Measurements from ENCODE around the gene PLCB4.

PLCB4 gene

GRCh38 chr20:9293145-9293544 is 224.3 kb downstream of the PLCB4 start:
- TF ChIP-seq POLR2AphosphoS5 (IDR thresholded peaks at IDR 0.05; ENCODE audit: low read depth, low read length) = no peak
- TF ChIP-seq POLR2A (IDR thresholded peaks at IDR 0.05; ENCODE audit: low read depth, low read length) = no peak
- no peak for TF ChIP-seq TAF1 (IDR thresholded peaks at IDR 0.05; ENCODE audit: borderline replicate concordance, low read depth, low read length)
- FAIRE-seq (no peak), DNase-seq (ENCODE audit: insufficient read length) (no peak)

DNA sequence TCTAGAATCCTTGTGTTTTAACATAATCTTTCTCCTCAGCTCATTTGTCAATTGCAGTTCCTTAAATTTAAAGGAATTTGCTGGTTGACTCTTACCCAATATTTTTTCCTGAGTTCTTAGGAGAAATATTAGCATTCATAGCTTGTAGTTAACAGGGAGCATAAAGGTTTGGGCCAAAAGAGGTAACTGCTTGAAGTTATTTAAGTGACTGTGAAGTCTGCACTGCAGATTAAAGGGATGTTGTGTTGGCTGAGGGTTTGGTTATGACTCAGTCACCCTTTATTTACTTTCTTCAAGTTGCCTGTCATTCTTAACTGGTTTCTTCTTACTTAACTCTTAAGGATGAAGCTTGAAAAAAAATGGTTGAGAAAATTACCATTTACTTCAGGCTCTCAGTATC is 225.2 kb downstream of the PLCB4 start:
- FAIRE-seq (no peak), DNase-seq (ENCODE audit: insufficient read length) (no peak)
- TF ChIP-seq POLR2AphosphoS5 (IDR thresholded peaks at IDR 0.05; ENCODE audit: low read depth, low read length) (no peak), TAF1 (IDR thresholded peaks at IDR 0.05; ENCODE audit: borderline replicate concordance, low read depth, low read length) (no peak), POLR2A (IDR thresholded peaks at IDR 0.05; ENCODE audit: low read depth, low read length) (no peak)

DNA sequence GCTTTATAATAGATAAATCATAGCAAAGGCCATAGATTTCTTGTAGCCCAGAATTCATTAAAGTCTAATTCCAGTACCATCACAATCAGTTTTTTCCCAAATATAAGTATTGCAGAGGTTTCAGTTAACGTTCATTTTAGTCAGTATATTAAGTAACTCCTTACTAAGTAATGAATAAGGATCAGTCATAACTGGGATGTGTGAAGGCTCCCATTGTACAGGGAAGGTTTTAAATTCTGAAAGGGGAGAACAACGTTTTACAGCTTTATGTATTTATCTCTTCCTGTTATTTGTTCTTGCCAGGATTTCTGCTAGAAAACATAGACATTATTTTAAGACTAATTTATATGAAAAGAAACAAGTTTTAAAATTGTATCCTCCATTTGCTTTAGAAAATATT is 230.0 kb downstream of the PLCB4 start:
- TF ChIP-seq TAF1 (IDR thresholded peaks at IDR 0.05; ENCODE audit: borderline replicate concordance, low read depth, low read length) (no peak), POLR2A (IDR thresholded peaks at IDR 0.05; ENCODE audit: low read depth, low read length) (no peak), POLR2AphosphoS5 (IDR thresholded peaks at IDR 0.05; ENCODE audit: low read depth, low read length) (no peak)
- no peak for FAIRE-seq
- no peak for DNase-seq (ENCODE audit: insufficient read length)

DNA sequence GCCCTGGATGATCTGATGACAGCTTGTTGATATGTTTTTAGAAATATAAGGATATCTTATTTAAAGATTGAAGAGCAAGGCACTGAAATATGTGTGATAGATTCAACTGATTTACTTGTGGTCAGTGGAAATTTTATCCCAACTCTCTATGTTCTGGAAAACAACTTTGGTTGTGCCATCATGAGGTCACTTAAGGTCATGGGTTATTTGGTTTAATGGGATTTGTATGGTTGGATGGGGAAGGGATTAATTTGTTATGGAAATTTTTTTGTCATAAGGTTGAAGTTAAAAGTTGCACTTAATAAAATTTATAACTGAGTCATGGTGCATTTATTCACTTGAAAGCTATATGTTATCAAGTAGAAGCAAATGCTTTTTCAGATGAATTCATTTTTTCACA is 231.2 kb downstream of the PLCB4 start:
- FAIRE-seq (no peak), DNase-seq (ENCODE audit: insufficient read length) (no peak)
- no peak for TF ChIP-seq POLR2AphosphoS5 (IDR thresholded peaks at IDR 0.05; ENCODE audit: low read depth, low read length)
- TF ChIP-seq POLR2A (IDR thresholded peaks at IDR 0.05; ENCODE audit: low read depth, low read length) = no peak
- TF ChIP-seq TAF1 (IDR thresholded peaks at IDR 0.05; ENCODE audit: borderline replicate concordance, low read depth, low read length) = no peak

GRCh38 chr20:9300534-9300933 is 231.6 kb downstream of the PLCB4 start:
- FAIRE-seq = no peak
- DNase-seq (ENCODE audit: insufficient read length) = no peak
- TF ChIP-seq POLR2AphosphoS5 (IDR thresholded peaks at IDR 0.05; ENCODE audit: low read depth, low read length) (no peak), POLR2A (IDR thresholded peaks at IDR 0.05; ENCODE audit: low read depth, low read length) (no peak), TAF1 (IDR thresholded peaks at IDR 0.05; ENCODE audit: borderline replicate concordance, low read depth, low read length) (no peak)

DNA sequence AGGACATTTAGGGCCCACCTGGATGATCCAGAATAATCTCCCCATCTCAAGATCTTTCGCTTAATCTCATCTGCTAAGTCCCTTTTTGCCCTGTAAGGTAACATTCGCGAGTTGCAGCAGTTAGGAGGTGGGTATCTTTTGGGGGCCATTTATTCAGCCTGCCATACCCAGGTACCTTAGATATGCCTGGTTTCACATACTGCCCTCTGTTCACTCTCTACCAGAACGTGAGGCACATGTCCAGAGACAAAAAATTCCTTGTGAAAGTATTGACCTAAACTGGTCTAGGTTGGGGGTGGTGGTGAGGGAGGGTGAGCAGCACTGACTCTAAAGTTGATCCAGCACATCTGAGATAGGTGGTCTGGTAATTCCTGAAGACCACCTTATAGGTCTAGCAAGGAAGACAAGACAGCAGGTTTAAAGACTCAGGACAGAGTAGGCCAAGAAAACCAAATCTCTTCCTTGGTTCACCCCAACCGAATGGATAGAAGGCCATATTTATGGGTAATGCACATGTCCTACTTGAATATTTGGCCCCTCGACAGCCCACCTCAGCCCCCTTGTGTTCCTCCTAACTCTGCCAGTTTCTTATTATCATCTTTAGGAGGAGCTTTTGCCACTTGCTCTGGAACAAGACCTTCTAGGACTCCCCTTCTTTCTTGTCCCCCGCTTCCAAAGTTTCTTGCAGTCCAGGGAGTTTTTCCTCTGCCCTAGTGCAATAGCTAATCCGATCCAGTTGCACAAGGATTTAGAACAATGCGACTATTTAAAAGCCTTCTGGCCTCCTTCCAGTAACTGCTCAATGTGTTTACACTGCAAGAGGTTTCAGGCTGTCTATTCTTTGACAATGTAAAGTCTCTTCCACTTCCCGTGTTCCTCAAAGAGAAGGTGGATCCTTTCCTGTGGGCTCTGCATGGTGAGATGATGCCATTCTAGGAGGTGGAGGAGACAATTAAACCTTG is 232.5 kb downstream of the PLCB4 start:
- DNase-seq (ENCODE audit: insufficient read length) (no peak), FAIRE-seq (no peak)
- TF ChIP-seq POLR2AphosphoS5 (IDR thresholded peaks at IDR 0.05; ENCODE audit: low read depth, low read length) (no peak), TAF1 (IDR thresholded peaks at IDR 0.05; ENCODE audit: borderline replicate concordance, low read depth, low read length) (no peak), POLR2A (IDR thresholded peaks at IDR 0.05; ENCODE audit: low read depth, low read length) (no peak)

- FAIRE-seq = no peak
- no peak for DNase-seq (ENCODE audit: insufficient read length)
- TF ChIP-seq TAF1 (IDR thresholded peaks at IDR 0.05; ENCODE audit: borderline replicate concordance, low read depth, low read length) = no peak
- TF ChIP-seq POLR2A (IDR thresholded peaks at IDR 0.05; ENCODE audit: low read depth, low read length) = no peak
- no peak for TF ChIP-seq POLR2AphosphoS5 (IDR thresholded peaks at IDR 0.05; ENCODE audit: low read depth, low read length)
These were observed 233.2 kb downstream of the PLCB4 start for GRCh38 chr20:9302091-9302462.

- TF ChIP-seq POLR2A (IDR thresholded peaks at IDR 0.05; ENCODE audit: low read depth, low read length) = no peak
- no peak for TF ChIP-seq POLR2AphosphoS5 (IDR thresholded peaks at IDR 0.05; ENCODE audit: low read depth, low read length)
- TF ChIP-seq TAF1 (IDR thresholded peaks at IDR 0.05; ENCODE audit: borderline replicate concordance, low read depth, low read length) = no peak
- FAIRE-seq = no peak
- DNase-seq (ENCODE audit: insufficient read length) = no peak
These were observed 237.6 kb downstream of the PLCB4 start for GRCh38 chr20:9306521-9306920.

- FAIRE-seq (no peak), DNase-seq (ENCODE audit: insufficient read length) (no peak)
- TF ChIP-seq TAF1 (IDR thresholded peaks at IDR 0.05; ENCODE audit: borderline replicate concordance, low read depth, low read length) (no peak), POLR2A (IDR thresholded peaks at IDR 0.05; ENCODE audit: low read depth, low read length) (no peak), POLR2AphosphoS5 (IDR thresholded peaks at IDR 0.05; ENCODE audit: low read depth, low read length) (no peak)
These were observed 239.2 kb downstream of the PLCB4 start for GRCh38 chr20:9308056-9308455.

DNA sequence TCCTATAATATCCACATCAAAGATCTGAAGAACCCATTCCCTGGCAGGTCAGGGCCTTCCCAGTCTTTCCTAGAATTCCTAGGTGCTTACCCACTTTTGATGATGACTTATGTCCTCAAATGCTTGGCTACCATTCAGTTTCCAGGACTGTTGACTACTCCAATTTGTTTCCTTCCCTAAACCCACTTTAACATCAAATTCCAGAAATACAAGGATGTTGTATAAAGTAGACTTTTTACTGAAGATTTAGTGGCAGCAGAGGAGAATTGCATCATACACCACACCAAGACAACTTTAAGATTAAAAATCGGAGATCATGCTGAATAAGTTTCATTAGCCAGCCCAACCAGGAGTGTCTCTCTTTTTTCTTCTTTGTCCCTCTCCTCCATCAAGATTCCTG is 242.2 kb downstream of the PLCB4 start:
- TF ChIP-seq POLR2A (IDR thresholded peaks at IDR 0.05; ENCODE audit: low read depth, low read length) = no peak
- TF ChIP-seq TAF1 (IDR thresholded peaks at IDR 0.05; ENCODE audit: borderline replicate concordance, low read depth, low read length) = no peak
- no peak for TF ChIP-seq POLR2AphosphoS5 (IDR thresholded peaks at IDR 0.05; ENCODE audit: low read depth, low read length)
- no peak for FAIRE-seq
- no peak for DNase-seq (ENCODE audit: insufficient read length)

DNA sequence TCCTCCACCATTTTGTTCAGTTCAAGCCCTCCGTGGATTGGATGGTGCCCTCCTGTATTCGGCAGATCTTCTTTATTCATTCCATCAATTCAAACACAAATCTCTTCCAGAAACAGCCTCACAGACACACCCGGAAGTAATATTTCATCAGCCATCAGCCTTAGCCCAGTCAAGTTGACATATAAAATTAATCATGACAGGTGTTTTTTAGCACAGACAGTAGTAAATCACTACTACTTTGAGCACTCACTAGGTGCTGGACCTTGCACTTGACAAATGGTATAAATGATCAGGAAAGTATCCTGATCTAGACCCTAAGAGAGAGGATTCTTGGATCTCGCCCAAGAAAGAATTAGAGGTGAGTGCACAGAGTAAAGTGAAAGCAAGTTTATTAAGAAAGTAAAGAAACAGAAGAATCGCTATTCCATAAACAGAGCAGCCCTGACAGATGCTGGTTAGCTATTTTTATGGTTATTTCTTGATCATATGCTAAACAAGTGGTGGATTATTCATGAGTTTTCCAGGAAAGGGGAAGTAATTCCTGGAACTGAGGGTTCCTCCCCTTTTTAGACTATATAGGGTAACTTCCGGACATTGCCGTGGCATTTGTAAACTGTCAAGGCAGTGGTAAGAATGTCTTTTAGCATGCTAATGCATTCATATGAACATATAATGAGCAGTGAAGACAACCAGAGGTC is 250.9 kb downstream of the PLCB4 start:
- TF ChIP-seq POLR2AphosphoS5 (IDR thresholded peaks at IDR 0.05; ENCODE audit: low read depth, low read length) (no peak), POLR2A (IDR thresholded peaks at IDR 0.05; ENCODE audit: low read depth, low read length) (no peak), TAF1 (IDR thresholded peaks at IDR 0.05; ENCODE audit: borderline replicate concordance, low read depth, low read length) (no peak)
- FAIRE-seq (no peak), DNase-seq (ENCODE audit: insufficient read length) (no peak)
